T-helper 1 cell (primary cell): ENCODE results near the gene RIT2.
"Not testable (repeated sequence)": the region's sequence is repeated elsewhere in the genome, so short reads cannot be mapped to it uniquely, and the experiment has no call there.

Experiments
- DNase-seq, 5 donors: peaks; one replicate each; pipeline ENCODE4 v3.0.0-alpha.2; 2012 to 2020

Gene RIT2

GRCh38 chr18:42745931-42746330, 369.6 kb downstream of the RIT2 start:
- no peak for DNase-seq

GRCh38 chr18:42745171-42745570, 370.3 kb downstream of the RIT2 start:
- no peak for DNase-seq

DNA sequence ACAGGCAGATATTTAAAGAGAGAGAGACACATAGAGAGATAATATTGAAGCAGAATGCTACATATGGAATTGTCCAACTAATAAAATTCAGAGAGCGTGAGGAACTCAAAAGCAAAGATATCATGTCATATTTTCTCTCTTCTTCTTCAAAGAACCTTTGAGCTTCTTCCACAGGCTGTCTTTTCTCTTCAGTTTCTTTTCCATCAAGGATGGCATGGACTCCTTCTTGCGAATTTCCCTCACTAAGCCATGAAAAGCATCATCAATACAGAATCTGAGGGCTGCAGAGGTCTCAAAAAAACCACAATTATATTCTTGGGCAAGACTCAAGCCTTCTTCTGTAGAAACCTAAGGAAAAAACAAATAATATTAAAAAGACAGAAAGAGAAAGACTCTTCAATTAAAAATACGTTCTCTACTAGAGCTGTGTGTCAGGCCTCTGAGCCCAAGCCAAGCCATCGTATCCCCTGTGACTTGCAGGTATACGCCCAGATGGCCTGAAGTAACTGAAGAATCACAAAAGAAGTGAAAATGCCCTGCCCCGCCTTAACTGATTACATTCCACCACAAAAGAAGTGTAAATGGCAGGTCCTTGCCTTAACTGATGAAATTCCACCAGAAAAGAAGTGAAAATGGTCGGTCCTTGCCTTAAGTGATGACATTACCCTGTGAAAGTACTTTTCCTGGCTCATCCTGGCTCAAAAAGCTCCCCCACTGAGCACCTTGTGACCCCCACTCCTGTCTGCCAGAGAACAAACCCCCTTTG, 371.9 kb downstream of the RIT2 start:
- DNase-seq, result no peak

- DNase-seq, result no peak
Observed at GRCh38 chr18:42742969-42743368, 372.5 kb downstream of the RIT2 start.

DNA sequence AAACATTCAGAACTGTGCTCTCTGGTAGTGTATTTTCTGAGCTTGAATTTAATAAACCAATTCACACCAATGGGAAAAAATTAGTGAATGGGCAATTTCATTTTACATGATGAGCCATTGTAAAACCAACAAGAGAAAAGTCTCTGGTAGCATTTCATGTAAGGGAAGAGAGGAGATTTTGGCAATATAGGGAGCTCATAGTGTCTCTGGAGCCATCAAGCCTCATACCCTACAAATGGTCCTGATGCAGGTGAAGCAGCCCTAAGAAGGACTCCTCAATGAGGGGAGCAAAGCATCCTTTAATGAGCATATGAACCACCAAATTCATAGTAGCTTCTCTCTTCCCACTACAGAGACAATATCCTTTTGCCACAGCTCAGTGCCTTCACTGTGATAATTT, 373.0 kb downstream of the RIT2 start:
- no peak for DNase-seq

DNA sequence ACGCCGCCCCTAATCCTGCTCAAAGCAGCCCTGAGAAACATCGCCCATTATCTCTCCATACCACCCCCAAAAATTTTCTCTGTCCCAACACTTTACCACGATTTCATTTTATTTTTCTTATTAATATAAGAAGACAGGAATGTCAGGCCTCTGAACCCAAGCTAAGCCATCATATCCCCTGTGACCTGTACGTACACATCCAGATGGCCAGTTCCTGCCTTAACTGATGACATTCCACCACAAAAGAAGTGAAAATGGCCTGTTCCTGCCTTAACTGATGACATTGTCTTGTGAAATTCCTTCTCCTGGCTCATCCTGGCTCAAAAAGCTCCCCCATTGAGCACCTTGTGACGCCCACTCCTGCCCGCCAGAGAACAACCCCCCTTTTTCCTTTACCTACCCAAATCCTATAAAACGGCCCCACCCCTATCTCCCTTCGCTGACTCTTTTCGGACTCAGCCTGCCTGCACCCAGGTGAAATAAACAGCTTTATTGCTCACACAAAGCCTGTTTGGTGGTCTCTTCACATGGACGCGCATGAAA, 373.6 kb downstream of the RIT2 start:
- DNase-seq, result not testable (repeated sequence)

GRCh38 chr18:42741299-42741698, 374.2 kb downstream of the RIT2 start:
- DNase-seq, result not testable (repeated sequence)

DNA sequence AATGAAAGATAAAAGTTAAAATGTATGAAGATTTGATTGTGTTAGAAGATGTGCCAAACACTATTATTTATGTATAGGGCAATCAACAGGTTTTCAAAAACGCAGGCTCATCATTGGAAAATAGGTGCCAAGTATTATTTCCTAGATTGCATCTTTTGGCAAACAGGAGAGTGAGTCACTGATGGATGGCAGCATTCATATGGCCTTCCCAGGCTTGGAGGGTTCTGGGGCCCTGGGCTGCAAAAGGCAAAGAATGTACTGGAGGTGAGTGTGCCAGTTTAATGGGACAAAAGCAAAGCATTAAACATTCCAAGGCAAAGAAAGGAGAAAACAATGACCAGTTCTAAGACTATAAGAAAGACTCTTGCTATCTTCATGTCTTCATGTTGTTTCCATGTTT, 379.4 kb downstream of the RIT2 start:
- DNase-seq, result no peak

GRCh38 chr18:42734520-42734919, 381.0 kb downstream of the RIT2 start:
- no peak for DNase-seq

DNA sequence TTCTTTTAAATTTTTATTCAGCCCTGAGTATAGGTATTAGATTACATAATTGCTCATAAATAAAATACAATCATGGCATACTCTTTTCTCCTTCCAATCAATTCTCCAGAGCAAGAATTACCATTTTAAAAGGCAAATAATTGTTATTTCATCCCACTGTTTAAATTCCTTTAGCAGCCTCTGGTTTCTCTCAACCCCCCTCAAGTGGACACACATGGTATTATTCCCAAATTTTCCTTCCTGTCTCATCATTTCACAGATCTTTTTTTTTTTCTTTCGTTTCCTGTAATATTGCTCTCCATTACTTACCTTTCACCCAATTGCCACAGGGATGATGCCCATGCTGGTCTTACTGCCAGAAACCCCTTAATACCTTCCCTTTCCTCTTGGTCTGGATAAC, 385.2 kb downstream of the RIT2 start:
- no peak for DNase-seq

DNA sequence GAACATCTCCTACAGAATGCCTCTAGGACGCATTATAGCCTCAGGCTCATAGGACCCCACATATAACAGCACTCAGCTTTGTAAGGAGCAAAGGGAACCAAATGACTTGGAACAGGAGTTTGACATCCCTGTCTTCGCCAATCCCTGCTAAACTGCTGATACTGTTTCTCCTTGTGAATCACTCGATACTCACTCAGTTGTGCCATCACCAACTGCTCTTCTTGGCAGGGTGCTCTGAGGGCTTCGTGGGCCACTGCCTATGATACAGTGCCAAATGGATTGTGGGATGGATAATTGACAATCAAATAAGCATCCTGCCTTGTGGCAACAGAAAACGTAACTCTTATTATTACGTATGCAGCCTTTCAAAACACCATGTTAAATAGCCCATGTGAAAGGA, 396.3 kb downstream of the RIT2 start:
- no peak for DNase-seq

DNA sequence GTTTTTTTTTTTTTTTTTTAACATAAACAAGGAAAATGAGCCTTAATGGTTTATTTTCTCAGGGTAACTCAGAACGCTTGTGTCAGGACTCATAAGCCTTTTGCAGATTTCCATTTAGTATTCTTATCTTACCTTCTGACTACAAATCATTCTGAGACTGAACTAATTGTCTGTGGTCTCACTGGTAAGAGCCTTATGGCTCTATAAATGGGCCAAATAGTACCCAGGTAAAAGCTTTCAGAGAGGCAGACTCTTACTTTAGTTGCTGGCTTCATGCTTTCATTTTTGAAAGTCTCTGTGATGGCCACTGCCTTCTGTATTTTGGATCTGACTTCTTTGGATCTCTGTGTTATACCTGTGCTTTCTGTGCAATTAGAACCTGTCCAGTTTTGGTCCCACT, 403.4 kb downstream of the RIT2 start:
- no peak for DNase-seq

DNA sequence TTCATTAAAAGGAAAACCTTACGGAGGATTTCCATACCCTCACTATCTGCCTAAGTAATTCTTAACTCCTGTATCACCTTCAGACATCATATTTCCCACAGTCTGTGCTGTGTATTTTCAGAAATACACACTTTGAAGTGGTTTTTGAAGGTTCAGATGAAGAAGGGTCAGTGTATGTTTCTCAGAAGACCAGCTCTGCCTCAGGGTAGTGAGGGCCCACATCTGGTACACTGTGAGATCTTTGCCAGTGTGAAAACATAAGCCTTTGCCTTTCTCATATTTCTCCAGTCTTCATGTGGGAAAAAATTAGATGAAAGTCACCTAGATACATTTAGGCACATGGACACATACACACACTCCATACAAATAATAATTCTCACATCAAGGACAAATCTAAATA, 408.4 kb downstream of the RIT2 start:
- no peak for DNase-seq

DNA sequence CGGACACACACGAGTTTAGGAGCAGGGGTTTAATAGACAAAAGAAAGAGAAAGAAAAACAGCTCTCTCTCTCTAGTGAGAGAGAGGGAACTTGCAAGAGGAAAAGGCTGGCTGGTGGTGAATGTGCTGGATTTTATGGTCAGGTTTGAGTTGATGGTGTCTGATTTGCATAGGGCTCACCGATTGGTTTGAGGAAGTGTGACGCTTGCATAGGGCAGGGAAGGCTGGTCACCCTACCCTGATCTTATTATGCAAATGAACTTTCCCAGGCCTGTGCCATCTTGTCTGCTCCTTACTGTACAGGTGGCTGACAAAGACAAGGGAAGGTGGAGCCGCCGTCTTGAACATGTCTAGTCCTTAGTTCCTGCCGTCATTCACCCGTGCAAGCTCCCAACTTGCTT, 408.9 kb downstream of the RIT2 start:
- no peak for DNase-seq

DNA sequence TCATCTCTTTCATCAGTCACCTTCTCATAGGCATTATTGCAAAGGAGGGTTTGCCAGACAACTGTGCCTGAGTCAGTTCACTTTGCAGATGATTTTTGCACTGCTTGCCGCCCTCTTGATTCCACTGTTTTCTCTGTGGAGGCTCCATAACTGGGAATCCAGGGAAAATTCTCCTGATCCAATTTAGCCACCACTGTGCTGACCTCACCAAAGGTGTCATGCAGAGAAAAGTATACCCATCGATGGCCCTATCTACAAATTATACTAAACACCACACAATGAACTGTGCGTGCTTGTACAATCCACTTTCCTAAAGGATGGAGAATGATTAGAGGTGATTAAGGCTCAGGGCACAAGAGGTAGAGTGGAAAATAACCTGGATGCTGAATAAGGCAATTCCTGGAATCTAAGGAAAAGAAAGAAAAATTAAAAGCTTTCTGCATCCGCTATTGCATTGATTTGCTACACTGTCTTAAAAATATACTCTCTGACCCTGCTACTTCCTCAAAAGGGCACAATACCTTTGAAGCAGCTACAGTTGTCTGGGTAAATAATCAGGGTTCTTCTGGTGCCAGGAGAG, 409.4 kb downstream of the RIT2 start:
- DNase-seq, result no peak
